HG03432 (cell line): ENCODE results near the gene BRIP1.
"Not testable (repeated sequence)": the region's sequence is repeated elsewhere in the genome, so short reads cannot be mapped to it uniquely, and the experiment has no call there.

Experiments
- ATAC-seq: cut with Tn5 transposase; IDR thresholded peaks from one replicate; pipeline ENCODE4 v1.9.1; 2021; ENCODE audit warnings: mild to moderate bottlenecking, moderate library complexity; ENCODE audit not compliant: unreplicated experiment

BRIP1 gene

GRCh38 chr17:61702450-61702849 is 160.9 kb downstream of the BRIP1 start:
- no peak for ATAC-seq

- no peak for ATAC-seq
Observed at GRCh38 chr17:61701978-61702377, 161.3 kb downstream of the BRIP1 start.

GRCh38 chr17:61701334-61701733 is 162.0 kb downstream of the BRIP1 start:
- no peak for ATAC-seq

GRCh38 chr17:61700252-61700651 is 163.1 kb downstream of the BRIP1 start:
- no peak for ATAC-seq

GRCh38 chr17:61699694-61700093 is 163.6 kb downstream of the BRIP1 start:
- ATAC-seq = no peak

- no peak for ATAC-seq
Observed at GRCh38 chr17:61699032-61699431, 164.3 kb downstream of the BRIP1 start.

GRCh38 chr17:61698244-61698643 is 165.1 kb downstream of the BRIP1 start:
- ATAC-seq = no peak

- ATAC-seq = no peak
Observed at GRCh38 chr17:61695779-61696337, 167.5 kb downstream of the BRIP1 start.

GRCh38 chr17:61694095-61694494 is 169.2 kb downstream of the BRIP1 start:
- ATAC-seq = no peak

- no peak for ATAC-seq
Observed at GRCh38 chr17:61689610-61690180, 173.6 kb downstream of the BRIP1 start.

- ATAC-seq = no peak
Observed at GRCh38 chr17:61687769-61688168, 175.6 kb downstream of the BRIP1 start.

GRCh38 chr17:61686113-61686512 is 177.2 kb downstream of the BRIP1 start:
- no peak for ATAC-seq

- no peak for ATAC-seq
Observed at GRCh38 chr17:61684818-61685217, 178.5 kb downstream of the BRIP1 start.

GRCh38 chr17:61684172-61684571 is 179.2 kb downstream of the BRIP1 start:
- ATAC-seq = no peak

- ATAC-seq = no peak
Observed at GRCh38 chr17:61683466-61683865, 179.9 kb downstream of the BRIP1 start.

GRCh38 chr17:61680921-61681320 is 182.4 kb downstream of the BRIP1 start:
- ATAC-seq = no peak

- no peak for ATAC-seq
Observed at GRCh38 chr17:61678339-61678738, 185.0 kb downstream of the BRIP1 start.

GRCh38 chr17:61677150-61677811 is 186.0 kb downstream of the BRIP1 start:
- ATAC-seq = not testable (repeated sequence)

GRCh38 chr17:61676522-61676921 is 186.8 kb downstream of the BRIP1 start:
- ATAC-seq = not testable (repeated sequence)

- ATAC-seq = not testable (repeated sequence)
Observed at GRCh38 chr17:61674609-61675008, 188.7 kb downstream of the BRIP1 start.

- ATAC-seq = not testable (repeated sequence)
Observed at GRCh38 chr17:61673019-61673897, 190.1 kb downstream of the BRIP1 start.
